HG03575 (cell line): ENCODE results near the gene GABPB1.

Source experiments
- ATAC-seq: cut with Tn5 transposase; IDR thresholded peaks from one replicate; pipeline ENCODE4 v1.9.1; 2021; ENCODE audit not compliant: unreplicated experiment, insufficient number of reproducible peaks, low FRiP score; ENCODE audit errors: extremely low read depth

The GABPB1 gene

DNA sequence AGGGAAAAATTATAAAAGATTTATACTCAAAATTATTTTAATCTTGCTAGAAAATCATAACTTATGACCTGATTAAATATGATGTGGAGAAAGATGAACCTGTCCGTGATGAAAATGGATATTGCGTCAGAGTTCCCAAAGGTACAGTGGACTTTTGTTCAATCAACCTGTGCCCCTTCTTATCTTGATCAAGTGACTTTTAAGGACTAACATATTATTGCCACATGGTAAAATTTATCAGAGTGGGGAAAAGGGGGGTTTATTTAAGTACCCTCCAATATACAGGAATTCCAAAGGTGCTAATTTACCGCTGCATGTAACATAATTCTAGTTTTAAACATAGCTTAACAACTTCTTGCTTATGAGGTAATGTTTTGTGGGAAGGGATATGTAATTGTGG is 129.1 kb downstream of the GABPB1 start:
- no peak for ATAC-seq
